ENCODE results near the gene XRN2. TPM values are rescaled to one million over a fixed set of nuclear protein-coding genes. Genes with fewer than 3 reads are reported as not detected.

Gene XRN2
- total and polyA plus RNA-seq, 2 of the 13 experiments (the other 11 are each of a cell fraction or from before 2014, with no cell fraction given) = 90.3 to 171 TPM

GRCh38 chr20:21373436-21373835 is 70.3 kb downstream of the XRN2 start:
- intact Hi-C loops (cut with micrococcal nuclease; ENCODE audit: unreplicated experiment) (no loop called here), in situ Hi-C loops (cut with HindIII; ENCODE audit: extremely low pct_ligation_motif_present, low pct_unique_long_range_greater_than_20kb) (no loop called here)
- 83% methylated on average over 1 of the region's 1 CpG for WGBS (ENCODE audit: low lambda C conversion rate)
- H3K9ac ChIP-seq (ENCODE audit: insufficient read depth, low read depth, low read length) = no peak overlapping the region
- peak; percentile 91 for TF ChIP-seq ZNF7 (CRISPR knock-in tag; IDR thresholded peaks at IDR 0.05)
- TF ChIP-seq ZNF256 (CRISPR knock-in tag; conservative IDR thresholded peaks at IDR 0.05) = no peak
- peak; percentile 40 for TF ChIP-seq RBM22 (optimal IDR thresholded peaks at IDR 0.05; ENCODE audit: low read length)
- no peak for TF ChIP-seq ZNF777 (CRISPR knock-in tag; IDR thresholded peaks at IDR 0.05)
- no peak overlapping the region for H3K4me3 ChIP-seq (replicated peaks in 1 of 3; ENCODE audit: insufficient read depth in 1 of 3, low read depth in 2 of 3, low read length in 3 of 3)
- H3K27ac ChIP-seq (ENCODE audit: extremely low read length, insufficient read depth, low read length) = no peak overlapping the region
- no peak for DNase-seq (ENCODE audit: low spot score)
- ChIA-PET CTCF (ENCODE audit: low intra/inter-chr PET ratio, low total read pairs) (no interaction called here), POLR2A (no interaction called here)
- no peaks in the 10 kb centered on the region; the same call in 1 of the 2 replicates for H4K20me1 ChIP-seq (ENCODE audit: insufficient read depth, low read length)
- no peaks in the 10 kb centered on the region for H3K27me3 ChIP-seq (ENCODE audit: control insufficient read depth in 1 of 2, insufficient read depth in 2 of 2, low read length in 2 of 2)
- FAIRE-seq = no peak
- H3K79me2 ChIP-seq (ENCODE audit: insufficient read depth, low read length) = peaks cover 34% of the 10 kb centered on the region
- H3K4me2 ChIP-seq (ENCODE audit: low read depth, low read length) = no peak overlapping the region
- H3K9me3 ChIP-seq (ENCODE audit: low read length) = no peaks in the 10 kb centered on the region
- no peak overlapping the region for H2AFZ ChIP-seq (ENCODE audit: low read length)
- peaks cover 14 to 45% of the 10 kb centered on the region in 2 experiments; a peak in 4 of 5 replicates for H3K36me3 ChIP-seq (replicated peaks in 1 of 2; ENCODE audit: control insufficient read depth in 1 of 2, insufficient read depth in 2 of 2, low read length in 2 of 2)
- peak; percentile 33; the same call in 2 of the 3 replicates for ATAC-seq
- H3K4me1 ChIP-seq (ENCODE audit: insufficient read depth, low read length) = peaks cover 9% of the 10 kb centered on the region
- BruUV-seq (replicated peaks) = no TSS peak

GRCh38 chr20:21376626-21377025 is 73.5 kb downstream of the XRN2 start:
- H3K27me3 ChIP-seq (ENCODE audit: control insufficient read depth in 1 of 2, insufficient read depth in 2 of 2, low read length in 2 of 2) = no peaks in the 10 kb centered on the region
- H3K4me3 ChIP-seq (replicated peaks in 1 of 3; ENCODE audit: insufficient read depth in 1 of 3, low read depth in 2 of 3, low read length in 3 of 3) = no peak overlapping the region
- peaks cover 35% of the 10 kb centered on the region for H3K79me2 ChIP-seq (ENCODE audit: insufficient read depth, low read length)
- no peak overlapping the region for H3K9ac ChIP-seq (ENCODE audit: insufficient read depth, low read depth, low read length)
- H3K9me3 ChIP-seq (ENCODE audit: low read length) = no peaks in the 10 kb centered on the region
- no peaks in the 10 kb centered on the region; the same call in 1 of the 2 replicates for H4K20me1 ChIP-seq (ENCODE audit: insufficient read depth, low read length)
- intact Hi-C loops (cut with micrococcal nuclease; ENCODE audit: unreplicated experiment) (no loop called here), in situ Hi-C loops (cut with HindIII; ENCODE audit: extremely low pct_ligation_motif_present, low pct_unique_long_range_greater_than_20kb) (no loop called here)
- peaks cover 9% of the 10 kb centered on the region for H3K4me1 ChIP-seq (ENCODE audit: insufficient read depth, low read length)
- no peak overlapping the region for H2AFZ ChIP-seq (ENCODE audit: low read length)
- no peak overlapping the region for H3K27ac ChIP-seq (ENCODE audit: extremely low read length, insufficient read depth, low read length)
- no TSS peak for BruUV-seq (replicated peaks)
- ATAC-seq (peak; percentile 32; the same call in 1 of the 3 replicates), DNase-seq (ENCODE audit: low spot score) (no peak), FAIRE-seq (no peak)
- peaks cover 15 to 33% of the 10 kb centered on the region in 2 experiments; a peak in 4 of 5 replicates for H3K36me3 ChIP-seq (replicated peaks in 1 of 2; ENCODE audit: control insufficient read depth in 1 of 2, insufficient read depth in 2 of 2, low read length in 2 of 2)
- H3K4me2 ChIP-seq (ENCODE audit: low read depth, low read length) = no peak overlapping the region
- ChIA-PET CTCF (ENCODE audit: low intra/inter-chr PET ratio, low total read pairs) (no interaction called here), POLR2A (no interaction called here)
- WGBS (ENCODE audit: low lambda C conversion rate) = 94% methylated on average over 3 of the region's 3 CpGs
- TF ChIP-seq ZNF451 (CRISPR knock-in tag; IDR thresholded peaks at IDR 0.05) = no peak
- TF ChIP-seq ZFY (CRISPR knock-in tag; IDR thresholded peaks at IDR 0.05) = no peak
- TF ChIP-seq ZNF550 (CRISPR knock-in tag; IDR thresholded peaks at IDR 0.05; ENCODE audit: borderline replicate concordance) = no peak
- no peak for TF ChIP-seq POLR2G (IDR thresholded peaks at IDR 0.05; ENCODE audit: low read depth, low read length)
- TF ChIP-seq ZNF382 (CRISPR knock-in tag; IDR thresholded peaks at IDR 0.05; ENCODE audit: borderline replicate concordance) = no peak
- TF ChIP-seq IRX3 (CRISPR knock-in tag; IDR thresholded peaks at IDR 0.05; ENCODE audit: borderline replicate concordance, low read depth) = no peak
- no peak for TF ChIP-seq IKZF4 (CRISPR knock-in tag; IDR thresholded peaks at IDR 0.05; ENCODE audit: borderline replicate concordance, low read depth, not compliant biosample characterization)
- no peak for TF ChIP-seq ATF2 (CRISPR knock-in tag; IDR thresholded peaks at IDR 0.05)
- no peak for TF ChIP-seq PRDM15 (CRISPR knock-in tag; IDR thresholded peaks at IDR 0.05)
- no peak for TF ChIP-seq HNF4A (CRISPR knock-in tag; IDR thresholded peaks at IDR 0.05)
- TF ChIP-seq MAFK (conservative IDR thresholded peaks at IDR 0.05 in 1 of 2, IDR thresholded peaks at IDR 0.05 in 1 of 2; ENCODE audit: low read length in 2 of 2) = no peak

Measured in HepG2 (cell line).